HG03103 (cell line): ENCODE measurements around the gene KCTD18.
A peak's percentile ranks its signal among the peaks of the same experiment; 100 is the strongest.

Experiments
- ATAC-seq: cut with Tn5 transposase; IDR thresholded peaks from one replicate; pipeline ENCODE4 v1.9.1; 2021; ENCODE audit warnings: low read depth; ENCODE audit not compliant: unreplicated experiment

Gene KCTD18

GRCh38 chr2:200459101-200459500 is 50.8 kb downstream of the KCTD18 start:
- no peak for ATAC-seq

GRCh38 chr2:200456567-200456966 is 53.3 kb downstream of the KCTD18 start:
- no peak for ATAC-seq

DNA sequence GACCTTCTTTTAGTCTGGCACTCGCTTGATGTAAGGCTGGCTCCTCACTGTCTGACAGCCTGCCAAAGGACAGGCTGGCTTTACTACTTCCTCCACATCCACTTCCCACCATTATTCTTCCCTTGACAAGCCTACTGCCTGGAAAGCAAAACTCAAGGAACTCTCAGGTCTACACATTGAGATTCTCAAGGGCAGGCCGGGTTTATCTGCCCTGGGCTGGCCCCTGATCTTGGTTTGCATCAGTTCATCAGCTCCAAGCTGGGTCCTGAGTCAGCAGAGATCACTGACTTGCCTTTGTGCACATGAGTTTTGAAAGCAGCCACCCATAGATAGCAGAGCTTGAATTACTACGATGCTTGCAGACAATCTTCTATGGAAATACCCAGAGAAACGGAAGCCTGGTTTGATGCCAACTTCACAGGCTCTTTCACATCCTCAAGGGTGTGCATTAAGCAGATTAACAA is 53.9 kb downstream of the KCTD18 start:
- peak; percentile 49 for ATAC-seq

DNA sequence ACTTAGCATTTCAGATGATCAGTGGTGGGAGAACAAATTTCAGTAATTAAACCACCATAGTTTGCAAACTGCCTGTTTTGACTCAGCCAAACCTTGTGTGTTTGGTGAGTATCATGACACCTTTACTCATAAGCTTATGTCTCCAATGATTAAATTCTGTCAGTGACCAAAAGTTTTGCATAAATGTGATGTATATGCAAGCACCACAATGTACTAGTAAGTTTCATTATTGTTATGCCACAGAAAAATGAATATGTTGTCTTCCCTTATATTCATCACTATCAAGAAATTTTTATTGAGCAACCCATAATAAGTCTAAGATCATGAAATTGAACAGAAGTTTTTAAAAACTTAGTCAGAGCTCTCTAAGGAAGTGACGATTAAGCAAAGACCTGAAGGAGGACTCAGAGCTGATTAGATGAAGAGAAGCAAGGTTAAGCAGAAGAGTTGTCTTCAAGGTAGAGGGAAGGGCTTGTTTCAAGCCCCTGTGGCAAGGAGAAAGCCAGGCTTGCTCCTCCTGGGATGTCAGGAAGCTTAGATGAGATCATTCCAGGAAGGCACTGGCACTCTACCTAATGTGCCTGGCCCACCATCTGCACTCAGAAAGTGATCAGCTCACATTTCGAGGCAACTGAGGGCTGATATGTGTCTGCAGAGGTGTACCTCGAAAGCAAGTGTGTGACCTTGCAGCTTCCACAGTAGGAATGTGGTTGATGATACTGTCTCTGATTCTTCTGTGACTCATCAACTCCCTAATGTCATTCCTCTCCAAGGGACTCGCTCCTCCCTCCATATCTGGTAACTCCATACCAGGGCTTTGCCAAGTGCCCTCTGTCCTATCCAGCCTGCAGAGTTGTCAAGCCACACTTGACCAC is 54.7 kb downstream of the KCTD18 start:
- ATAC-seq = peak; percentile 77

DNA sequence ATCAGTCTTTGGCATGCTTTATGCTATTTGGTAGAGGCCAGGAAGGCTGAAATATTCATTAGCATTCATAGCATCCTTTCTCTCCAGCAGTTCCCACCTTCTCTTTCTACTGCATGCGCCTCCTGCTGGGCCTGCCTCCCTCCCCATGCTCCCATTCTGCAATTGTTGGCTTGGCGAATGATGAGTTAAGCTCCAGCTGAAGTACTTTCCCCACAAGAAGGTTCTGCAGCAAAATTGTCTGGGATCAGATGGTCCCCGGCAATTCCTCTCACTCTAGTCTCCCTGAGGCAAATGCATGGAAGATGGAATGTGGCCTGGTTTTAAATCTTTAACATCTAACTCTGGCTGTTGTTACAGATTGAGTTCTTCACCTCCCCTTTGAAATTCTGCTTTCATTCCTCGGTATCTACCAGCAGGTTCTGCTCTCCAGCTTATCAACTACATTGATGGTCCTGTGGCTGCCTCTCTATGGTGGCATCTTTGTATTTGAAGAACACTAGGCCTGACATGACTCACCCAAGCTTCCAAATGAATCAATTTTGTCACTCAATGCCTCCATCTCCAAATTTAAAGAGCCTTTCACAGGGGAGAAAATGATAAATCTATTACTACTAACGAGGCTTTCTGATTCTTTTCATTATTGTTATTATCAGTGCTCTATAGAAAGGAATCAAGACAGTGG is 55.9 kb downstream of the KCTD18 start:
- no peak for ATAC-seq

DNA sequence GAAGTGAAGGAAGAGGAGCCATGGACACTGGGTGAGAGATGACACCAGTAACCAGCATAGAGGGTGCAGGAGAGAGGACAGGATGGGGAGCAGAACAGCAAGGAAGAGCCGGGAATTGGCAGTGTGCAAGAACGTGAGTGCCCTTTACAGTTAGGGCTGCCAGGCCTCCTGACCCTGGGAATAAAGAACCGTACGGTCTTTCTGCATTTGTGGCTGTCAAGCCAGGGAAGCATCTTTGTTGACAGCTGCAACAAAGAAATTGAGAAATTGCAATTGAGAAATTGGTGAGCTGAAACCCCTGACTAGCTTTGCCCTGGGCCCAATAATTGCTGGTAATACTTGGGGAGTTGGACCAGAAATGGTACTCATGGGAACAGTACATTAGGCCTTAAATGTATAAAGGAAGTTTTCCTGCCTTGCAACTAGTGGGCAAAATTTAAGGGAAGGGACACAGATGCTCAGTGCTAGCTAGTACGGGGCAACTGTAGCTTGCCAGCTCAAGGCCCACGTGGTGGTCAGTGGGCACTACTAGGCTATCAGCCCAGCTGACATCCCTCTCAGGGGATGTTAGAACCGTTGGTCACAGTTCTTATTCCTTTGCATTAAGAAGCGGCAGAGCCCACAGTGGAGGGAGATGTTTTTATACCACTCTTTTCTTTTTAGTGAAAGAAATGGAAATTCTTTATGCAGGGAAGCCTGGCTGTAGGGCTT is 56.6 kb downstream of the KCTD18 start:
- ATAC-seq = no peak

- ATAC-seq = no peak
These were observed 57.5 kb downstream of the KCTD18 start for GRCh38 chr2:200452377-200452776.

GRCh38 chr2:200451511-200451910 is 58.4 kb downstream of the KCTD18 start:
- ATAC-seq = no peak

DNA sequence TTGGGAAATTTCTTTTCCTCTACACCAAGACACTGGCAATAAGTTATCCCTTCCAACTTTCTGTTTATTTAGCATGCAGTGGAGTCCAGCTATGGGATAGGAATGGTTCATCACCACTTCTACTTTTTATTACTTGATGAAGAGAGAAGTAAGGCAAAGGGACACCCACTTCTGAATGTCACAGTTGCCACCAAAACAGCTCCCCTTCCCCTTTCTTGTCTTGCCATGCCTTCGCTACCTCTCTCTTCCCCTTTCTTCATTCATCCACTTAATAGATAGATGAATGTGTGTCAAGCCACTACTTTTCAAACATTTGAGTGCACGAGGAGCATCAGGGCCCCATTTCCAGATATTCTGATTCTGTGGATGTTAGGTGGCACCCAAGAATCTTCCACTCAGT is 59.6 kb downstream of the KCTD18 start:
- ATAC-seq = no peak

DNA sequence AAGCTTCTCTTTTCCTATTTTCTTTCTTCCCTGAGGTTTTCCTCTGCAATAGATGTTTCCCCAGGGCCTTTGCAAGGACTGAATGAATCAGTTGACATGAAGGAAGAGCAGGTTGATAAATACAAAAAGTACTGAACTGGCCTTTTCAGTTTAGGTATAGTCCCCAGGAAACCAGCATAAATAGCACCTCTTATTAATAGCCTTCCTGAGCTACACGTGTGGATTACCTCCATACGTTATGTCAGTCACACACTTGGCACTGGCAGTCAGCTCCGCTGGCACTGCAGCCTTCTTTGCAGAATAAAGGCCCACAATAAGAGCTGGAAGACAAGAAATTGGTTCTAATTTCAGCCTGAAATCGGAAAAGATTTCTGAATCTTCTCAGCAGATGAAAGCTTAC is 60.7 kb downstream of the KCTD18 start:
- ATAC-seq = no peak

DNA sequence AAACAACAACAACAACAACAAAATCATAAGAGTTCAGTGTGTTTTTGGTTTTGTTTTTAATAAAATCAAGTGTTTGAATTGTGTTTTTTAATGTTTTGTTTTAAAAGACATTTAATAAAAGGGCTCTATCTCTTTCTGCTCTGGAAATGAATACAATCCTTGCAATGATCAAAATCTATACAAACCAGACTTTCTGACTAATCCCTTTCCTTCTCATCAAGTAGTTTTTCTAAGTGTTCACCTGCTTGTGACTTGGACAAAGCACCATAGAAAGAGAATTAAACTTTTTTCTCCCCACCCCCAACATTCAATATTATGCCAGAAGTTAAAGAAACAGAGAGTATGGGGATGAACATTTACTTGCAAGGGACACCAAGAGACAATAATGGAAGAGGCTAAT is 61.4 kb downstream of the KCTD18 start:
- no peak for ATAC-seq

- ATAC-seq = no peak
These were observed 62.6 kb downstream of the KCTD18 start for GRCh38 chr2:200447139-200447855.

DNA sequence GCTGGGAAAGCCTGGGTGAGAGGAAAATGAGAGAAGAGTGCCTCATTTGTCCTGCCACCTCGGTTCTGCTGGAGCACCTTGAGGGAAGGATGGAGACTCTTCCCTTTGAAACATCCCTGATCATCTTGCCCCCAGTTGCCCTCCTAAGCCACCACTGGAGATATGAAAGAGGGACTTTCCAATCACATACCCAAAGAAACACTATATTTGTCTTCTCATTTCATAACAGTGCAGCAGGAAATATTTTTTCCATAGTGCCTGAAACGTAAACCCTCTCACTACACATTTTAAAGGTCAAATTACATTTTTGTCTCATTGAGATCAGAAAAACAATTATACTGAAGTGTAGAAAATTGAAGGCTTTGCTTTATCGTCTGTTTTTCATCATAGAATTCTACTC is 63.3 kb downstream of the KCTD18 start:
- no peak for ATAC-seq

DNA sequence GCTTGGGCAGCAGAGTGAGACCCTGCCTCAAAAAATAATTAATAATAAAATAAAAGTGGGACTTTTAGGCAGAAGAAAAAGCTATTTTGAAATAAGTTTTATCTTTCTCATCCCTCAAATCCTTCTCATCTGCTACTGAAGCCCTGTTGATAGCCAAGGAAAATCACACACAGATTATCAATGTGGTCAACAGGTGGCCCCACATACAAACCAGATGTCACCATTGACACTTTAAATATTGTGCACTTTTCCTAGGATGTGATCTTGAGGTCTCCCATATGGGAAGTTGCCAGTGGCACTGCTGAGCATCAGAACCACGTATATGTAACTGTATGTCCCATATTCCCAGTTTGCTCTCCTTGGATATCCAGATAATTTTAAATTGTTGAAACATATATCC is 64.6 kb downstream of the KCTD18 start:
- ATAC-seq = no peak

DNA sequence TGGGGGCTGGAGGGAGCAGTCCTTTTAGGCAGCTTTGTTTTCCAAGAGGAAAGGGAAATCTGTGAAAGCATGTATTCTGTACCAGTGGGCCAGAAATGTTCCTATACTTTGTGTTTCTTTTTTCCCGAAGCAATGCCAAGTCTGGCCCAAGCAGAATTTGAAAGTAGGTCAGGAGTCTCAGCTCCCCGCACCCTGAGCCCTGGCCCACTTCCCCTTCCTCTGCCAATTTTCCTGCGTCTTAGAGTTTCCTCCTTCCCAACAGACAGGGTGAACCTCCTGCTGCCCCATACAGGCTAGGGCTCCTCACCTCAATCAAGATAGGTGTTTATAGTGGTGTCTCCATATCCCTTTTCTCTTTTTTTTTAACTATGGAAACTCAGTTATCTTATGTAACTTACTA is 65.3 kb downstream of the KCTD18 start:
- ATAC-seq = no peak

DNA sequence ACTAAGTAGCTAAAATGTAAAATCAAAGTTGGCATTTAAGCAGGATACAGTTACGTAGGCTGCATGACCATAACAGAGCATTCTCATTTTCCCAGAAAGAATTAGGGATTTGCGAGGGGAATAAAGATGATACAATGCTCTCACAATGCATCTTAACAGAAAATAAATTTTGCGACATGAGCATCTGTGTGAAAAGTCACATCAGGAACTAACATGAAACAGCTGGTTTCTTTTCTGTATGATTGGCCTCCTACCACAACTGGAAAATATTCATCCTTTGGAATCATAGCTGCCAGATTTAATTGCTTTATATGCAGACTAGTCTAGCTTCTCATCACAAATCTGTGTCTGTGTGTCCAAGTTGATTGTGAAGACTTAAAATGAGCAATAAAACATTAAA is 66.0 kb downstream of the KCTD18 start:
- ATAC-seq = no peak

- ATAC-seq = no peak
These were observed 66.5 kb downstream of the KCTD18 start for GRCh38 chr2:200443376-200443775.

DNA sequence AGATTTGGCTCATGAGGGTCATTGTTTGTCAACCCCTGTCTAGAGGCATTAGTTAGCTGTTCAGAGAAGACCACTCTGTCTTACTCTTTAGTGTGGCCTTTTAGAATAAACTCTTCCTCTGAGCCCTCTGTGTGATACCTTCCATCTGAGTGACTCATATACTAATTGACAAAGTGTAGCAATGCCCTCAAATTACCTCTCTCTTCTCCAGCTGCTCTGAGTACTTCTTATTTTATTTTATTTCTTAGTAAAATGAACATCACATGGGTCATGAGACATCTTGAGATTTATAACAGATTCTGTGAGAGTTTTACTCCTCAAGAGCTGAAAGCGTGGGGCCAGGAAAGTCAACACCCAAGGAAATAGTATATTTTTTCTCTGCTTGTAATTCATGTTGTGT is 67.4 kb downstream of the KCTD18 start:
- ATAC-seq = no peak

DNA sequence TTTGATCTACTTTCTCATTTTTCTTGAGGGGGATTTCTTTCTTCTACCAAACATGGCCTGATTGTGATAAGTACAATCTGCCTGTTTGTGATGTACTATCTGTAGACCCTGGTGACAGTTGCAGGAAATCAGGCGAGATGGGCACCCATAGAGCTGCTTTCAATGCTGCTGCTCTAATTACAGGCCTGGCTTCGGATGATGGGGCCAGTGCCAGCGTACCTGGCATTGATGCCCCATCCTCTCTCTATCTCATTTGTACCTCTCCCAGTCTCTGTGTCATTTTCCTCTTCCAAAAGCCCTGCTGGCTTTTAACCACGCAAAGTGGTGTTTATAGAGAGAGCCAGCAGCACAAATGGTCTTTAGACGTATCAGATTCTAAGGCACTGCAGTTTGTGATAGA is 69.9 kb downstream of the KCTD18 start:
- ATAC-seq = no peak
